Stimulated activated CD4-positive, alpha-beta T cell treated with anti-CD3 and anti-CD28 coated beads, TNF-alpha, amount 100 ng/mL, for 48 hours (primary cell): ENCODE data around the gene VPS36.
"Not testable (repeated sequence)": the region's sequence is repeated elsewhere in the genome, so short reads cannot be mapped to it uniquely, and the experiment has no call there.

Experiments
- DNase-seq, 3 donors: peaks; one replicate each; pipeline ENCODE4 v3.0.0-alpha.2; 2020; ENCODE audit warnings: low read depth in 3 of 3

The VPS36 gene

GRCh38 chr13:52377898-52378297, 72.5 kb downstream of the VPS36 start:
- no peak for DNase-seq

GRCh38 chr13:52374873-52375411, 75.5 kb downstream of the VPS36 start:
- DNase-seq, result no peak

GRCh38 chr13:52374389-52374788, 76.0 kb downstream of the VPS36 start:
- DNase-seq, result no peak

- DNase-seq, result not testable (repeated sequence)
Measured at GRCh38 chr13:52373277-52373676, 77.2 kb downstream of the VPS36 start.

GRCh38 chr13:52371736-52372247, 78.6 kb downstream of the VPS36 start:
- DNase-seq, result no peak

- DNase-seq, result no peak
Measured at GRCh38 chr13:52366291-52366690, 84.1 kb downstream of the VPS36 start.
